Thyroid gland (tissue), 4 donors: ENCODE measurements around the gene SMIM26. TPM values are rescaled to one million over a fixed set of nuclear protein-coding genes. Genes with fewer than 3 reads are reported as not detected.

Experiments used
- DNase-seq, 2 donors: peaks; one replicate each; pipeline ENCODE4 v3.0.0-alpha.2; 2019
- H3K27ac ChIP-seq, 3 donors: fragments of 200-600 bp; sonication (generic); 1 replicate in 2 of 3; 2 replicates in 1 of 3; pipeline ENCODE4 v1.5.1; 2016 to 2019; ENCODE audit warnings: mild to moderate bottlenecking in 1 of 3, moderate library complexity in 1 of 3
- H3K27me3 ChIP-seq: fragments of 200-600 bp; sonication (generic); one replicate; pipeline ENCODE4 v1.5.1; 2019
- H3K36me3 ChIP-seq, 2 donors: fragments of 200-600 bp; sonication (generic); one replicate each; pipeline ENCODE4 v1.5.1; 2016 to 2019
- H3K4me1 ChIP-seq, 2 donors: fragments of 200-600 bp; sonication (generic); one replicate each; pipeline ENCODE4 v1.5.1; 2017 to 2019
- H3K4me3 ChIP-seq, 3 donors: fragments of 200-600 bp; sonication (generic); replicated peaks in 1 of 3; 1 replicate in 2 of 3; 2 replicates in 1 of 3; pipeline ENCODE4 v1.5.1; 2016; ENCODE audit warnings: mild to moderate bottlenecking in 1 of 3
- H3K9me3 ChIP-seq: fragments of 200-600 bp; sonication (generic); one replicate; pipeline ENCODE4 v1.5.1; 2017
- CTCF ChIP-seq, 6 experiments: fragments of 200-600 bp in 3 of 6; fragments of 450-650 bp in 3 of 6; sonication (generic) in 3 of 6; IDR thresholded peaks; one replicate each; pipeline ENCODE4 v1.5.1; 2016 to 2019; ENCODE audit warnings: antibody characterized with exemption in 6 of 6, mild to moderate bottlenecking in 2 of 6, inconsistent platforms in 1 of 6, moderate library complexity in 1 of 6
- POLR2A ChIP-seq, 2 donors: fragments of 450-650 bp; IDR thresholded peaks; one replicate each; pipeline ENCODE4 v1.6.1; 2017; ENCODE audit warnings: antibody characterized with exemption in 2 of 2, mild to moderate bottlenecking in 2 of 2, moderate library complexity in 1 of 2
- WGBS, 2 donors: methylation state at CpG; one replicate each; pipeline ENCODE4 v1.1.5; 2017; 5-methylcytosine and 5-hydroxymethylcytosine counted together
- intact Hi-C: fragments of 100-400 bp; cut with DNase I; formaldehyde crosslinking; loops from one replicate; pipeline ENCODE4 v1.15.1; 2023
- total RNA-seq, 4 donors: library from RNA; depleted of rRNA; stranded (reverse); fragments of >200 nt; gene quantifications; one replicate each; pipeline ENCODE4 v1.2.3, GENCODE V29; 2016

Gene SMIM26
- total RNA-seq, 4 donors from 2014 or later: 113 to 243 (median 132) TPM

DNA sequence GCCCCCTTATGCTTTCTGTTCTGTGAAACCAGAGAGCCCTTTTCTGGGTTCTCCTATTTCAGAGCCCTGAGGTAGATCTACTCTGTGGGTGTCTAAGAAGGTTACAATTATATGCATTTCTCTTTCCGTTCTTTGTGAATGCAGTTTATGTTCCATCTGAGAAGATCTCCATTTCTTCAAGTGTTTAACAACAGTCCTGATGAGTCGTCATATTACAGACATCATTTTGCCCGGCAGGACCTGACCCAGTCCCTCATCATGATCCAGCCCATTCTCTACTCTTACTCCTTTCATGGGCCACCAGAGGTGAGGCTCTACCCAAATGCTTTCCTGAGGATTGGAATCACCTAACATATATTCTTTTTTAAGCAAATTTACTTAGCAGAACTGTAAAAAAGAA is 18.8 kb upstream of the SMIM26 start:
- Histone ChIP-seq H3K27me3 (no peaks in the 10 kb centered on the region), H3K9me3 (no peaks in the 10 kb centered on the region), H3K4me3 (no peak overlapping the region), H3K36me3 (peaks cover 23 to 31% of the 10 kb centered on the region in 2 donors), H3K4me1 (peaks cover 0 to 24% of the 10 kb centered on the region in 2 donors), H3K27ac (no peak overlapping the region)
- no peak for TF ChIP-seq CTCF (IDR thresholded peaks at IDR 0.05)
- TF ChIP-seq POLR2A (IDR thresholded peaks at IDR 0.05): no peak
- 92 to 95% methylated on average over 3 of the region's 3 CpGs for WGBS, 2 donors
- intact Hi-C loops: no loop called here
- DNase-seq: no peak

GRCh38 chr20:18553746-18554145 is 13.5 kb upstream of the SMIM26 start:
- TF ChIP-seq CTCF (IDR thresholded peaks at IDR 0.05) (no peak), POLR2A (IDR thresholded peaks at IDR 0.05) (no peak)
- peaks cover 28 to 58% of the 10 kb centered on the region in 2 donors for H3K36me3 ChIP-seq
- 95 to 97% methylated on average over 8 of the region's 8 CpGs for WGBS, 2 donors

GRCh38 chr20:18567739-18568091 is 483 bp downstream of the SMIM26 start:
- H3K36me3 ChIP-seq: peaks cover 6% of the 10 kb centered on the region in 2 donors
- intact Hi-C loops: no loop called here
- peaks cover 9 to 11% of the 10 kb centered on the region in 2 donors for H3K4me1 ChIP-seq
- TF ChIP-seq CTCF (IDR thresholded peaks at IDR 0.05) (no peak), POLR2A (IDR thresholded peaks at IDR 0.05) (no peak)
- DNase-seq: no peak
- 3 to 5% methylated on average over 6 of the region's 6 CpGs for WGBS, 2 donors
- H3K9me3 ChIP-seq: no peaks in the 10 kb centered on the region
- H3K27me3 ChIP-seq: no peaks in the 10 kb centered on the region
- H3K27ac ChIP-seq: peak overlapping the region; percentile 48 to 80 (median 65)
- H3K4me3 ChIP-seq: peak overlapping the region; percentile 59 to 96 (median 90)

More at GRCh38 chr20:18553746-18554145, 13.5 kb upstream of the SMIM26 start:
- H3K9me3 ChIP-seq: no peaks in the 10 kb centered on the region
- no peaks in the 10 kb centered on the region for H3K4me1 ChIP-seq
- DNase-seq: no peak
- H3K4me3 ChIP-seq: no peak overlapping the region
- intact Hi-C loops: no loop called here
- no peaks in the 10 kb centered on the region for H3K27me3 ChIP-seq
- no peak overlapping the region for H3K27ac ChIP-seq

DNA sequence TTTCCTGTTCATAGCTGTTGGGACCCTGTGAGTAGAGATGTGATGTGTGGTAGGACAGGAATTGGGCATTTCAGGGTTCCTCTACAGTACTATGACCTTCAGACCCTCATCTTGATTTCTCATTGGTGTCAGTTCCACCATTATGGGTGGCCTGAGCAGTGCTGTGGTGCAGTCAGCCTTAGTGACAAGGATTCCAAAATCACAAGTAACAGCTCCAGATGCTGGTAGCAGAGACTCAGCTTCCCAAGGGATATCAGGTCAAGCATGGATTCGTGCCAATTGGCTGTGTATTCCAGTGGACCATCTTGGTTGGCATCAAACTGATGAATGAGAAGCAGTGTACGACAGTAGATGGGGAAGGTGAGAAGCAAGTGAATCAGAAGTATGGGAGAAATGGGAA is 3.8 kb downstream of the SMIM26 start:
- Histone ChIP-seq H3K4me3 (no peak overlapping the region), H3K4me1 (peaks cover 9 to 11% of the 10 kb centered on the region in 2 donors), H3K36me3 (peaks cover 6% of the 10 kb centered on the region in 2 donors), H3K9me3 (no peaks in the 10 kb centered on the region), H3K27me3 (no peaks in the 10 kb centered on the region), H3K27ac (no peak overlapping the region)
- WGBS, 2 donors: 91 to 98% methylated on average over 2 of the region's 2 CpGs
- no peak for TF ChIP-seq CTCF (IDR thresholded peaks at IDR 0.05)
- TF ChIP-seq POLR2A (IDR thresholded peaks at IDR 0.05): no peak
- intact Hi-C loops: loop anchor here (10.0 kb wide), 1 partner anchor 224 kb away; no protein-coding TSS in a partner anchor
- no peak for DNase-seq

- no peak for TF ChIP-seq POLR2A (IDR thresholded peaks at IDR 0.05)
- TF ChIP-seq CTCF (IDR thresholded peaks at IDR 0.05): no peak
- Histone ChIP-seq H3K9me3 (no peaks in the 10 kb centered on the region), H3K27me3 (no peaks in the 10 kb centered on the region), H3K4me3 (no peak overlapping the region), H3K4me1 (peaks cover 5 to 9% of the 10 kb centered on the region in 2 donors), H3K27ac (no peak overlapping the region), H3K36me3 (peaks cover 6% of the 10 kb centered on the region in 2 donors)
- intact Hi-C loops: loop anchor here (10.0 kb wide), 1 partner anchor 223 kb away; no protein-coding TSS in a partner anchor
- WGBS, 2 donors: 91 to 96% methylated on average over 2 of the region's 2 CpGs
- DNase-seq: no peak
Observed at GRCh38 chr20:18571578-18571977, 4.3 kb downstream of the SMIM26 start.
